GM19455 (cell line): ENCODE results near the gene PRRG4.
"Not testable (repeated sequence)": the region's sequence is repeated elsewhere in the genome, so short reads cannot be mapped to it uniquely, and the experiment has no call there.

Experiments
- ATAC-seq: cut with Tn5 transposase; IDR thresholded peaks from one replicate; pipeline ENCODE4 v1.9.1; 2021; ENCODE audit not compliant: unreplicated experiment

PRRG4 gene

GRCh38 chr11:32884770-32885384 lies 55.1 kb downstream of the PRRG4 start:
- peak; percentile 53 for ATAC-seq

GRCh38 chr11:32885556-32885955 lies 55.8 kb downstream of the PRRG4 start:
- ATAC-seq: no peak

GRCh38 chr11:32886180-32886579 lies 56.5 kb downstream of the PRRG4 start:
- no peak for ATAC-seq

GRCh38 chr11:32887707-32888383 lies 58.1 kb downstream of the PRRG4 start:
- not testable (repeated sequence) for ATAC-seq

GRCh38 chr11:32888384-32888710 lies 58.6 kb downstream of the PRRG4 start:
- not testable (repeated sequence) for ATAC-seq

GRCh38 chr11:32888805-32889204 lies 59.1 kb downstream of the PRRG4 start:
- no peak for ATAC-seq

- no peak for ATAC-seq
These were observed 61.3 kb downstream of the PRRG4 start for GRCh38 chr11:32890843-32891656.

GRCh38 chr11:32891657-32892354 lies 62.1 kb downstream of the PRRG4 start:
- ATAC-seq: no peak

- ATAC-seq: peak; percentile 75
These were observed 62.8 kb downstream of the PRRG4 start, which contains the start of gene QSER1 for GRCh38 chr11:32892355-32893092. Gene QSER1 (plus strand): TSS chr11:32892811. CDS start chr11:32893126, 315 bp downstream.

- ATAC-seq: no peak
These were observed 63.3 kb downstream of the PRRG4 start for GRCh38 chr11:32893093-32893342.

- ATAC-seq: peak; percentile 37
These were observed 63.8 kb downstream of the PRRG4 start for GRCh38 chr11:32893343-32894148.

- no peak for ATAC-seq
These were observed 64.6 kb downstream of the PRRG4 start for GRCh38 chr11:32894149-32894827.

- ATAC-seq: no peak
These were observed 65.2 kb downstream of the PRRG4 start for GRCh38 chr11:32894921-32895320.

GRCh38 chr11:32895471-32895870 lies 65.7 kb downstream of the PRRG4 start:
- ATAC-seq: no peak

- ATAC-seq: no peak
These were observed 67.4 kb downstream of the PRRG4 start for GRCh38 chr11:32897103-32897502.

GRCh38 chr11:32899438-32899837 lies 69.7 kb downstream of the PRRG4 start:
- ATAC-seq: peak; percentile 63

GRCh38 chr11:32902089-32902665 lies 72.5 kb downstream of the PRRG4 start:
- ATAC-seq: no peak

GRCh38 chr11:32905028-32905667 lies 75.4 kb downstream of the PRRG4 start:
- ATAC-seq: no peak
